Measurements from ENCODE around the gene TESMIN. TPM values are rescaled to one million over a fixed set of nuclear protein-coding genes. Genes with fewer than 3 reads are reported as not detected.

TESMIN gene
- total RNA-seq, 1 experiment from 2014 or later, result 45.2 TPM

DNA sequence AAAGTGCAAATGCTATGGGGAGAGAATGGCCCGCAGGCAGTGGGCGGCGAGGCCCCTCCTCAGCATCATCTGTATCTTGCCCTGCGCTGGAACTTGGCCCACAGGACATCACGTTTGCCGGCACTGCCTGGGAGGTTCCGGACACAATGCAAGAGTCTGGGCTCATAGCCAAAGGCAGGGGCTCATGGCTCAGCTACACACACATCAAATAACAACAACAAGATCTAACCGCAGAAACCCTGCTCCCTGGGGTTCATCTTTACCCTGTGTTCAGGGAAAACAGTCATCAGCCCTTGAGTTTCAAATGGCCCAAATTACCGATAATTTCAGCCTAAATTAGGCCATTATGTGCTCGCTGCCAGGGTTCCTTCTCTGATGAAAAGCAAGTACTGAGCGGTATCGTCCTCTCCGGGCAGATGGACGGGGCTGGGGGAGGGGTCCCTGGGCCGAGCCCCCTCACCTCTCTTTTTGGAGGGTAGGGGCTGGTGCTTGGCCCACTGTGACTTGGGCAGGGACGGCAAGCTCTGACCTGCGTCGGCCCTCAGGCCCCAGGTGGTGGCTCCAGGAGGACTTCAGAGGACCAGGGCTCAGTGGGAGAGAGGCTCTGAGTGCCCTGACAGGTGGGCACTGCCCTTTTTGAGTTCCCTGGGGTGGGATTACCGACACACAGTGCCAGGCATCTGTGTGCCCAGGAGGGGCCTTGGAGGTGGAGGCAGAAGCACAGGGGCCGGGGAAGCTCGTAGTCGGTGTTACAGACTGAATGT is 92.0 kb downstream of the TESMIN start:
- peaks cover 6 to 15% of the 10 kb centered on the region in 2 experiments for H3K9me3 Mint-ChIP-seq
- Histone ChIP-seq H3T11ph (ENCODE audit: low read length) (no peak overlapping the region), H2AFZ (ENCODE audit: low read length) (no peak overlapping the region), H4K8ac (replicated peaks; ENCODE audit: insufficient read length, low read depth, low read length) (no peak overlapping the region), H3K79me1 (ENCODE audit: insufficient read depth, low read depth, low read length, poor library complexity, severe bottlenecking) (no peaks in the 10 kb centered on the region), H3K9me3 (ENCODE audit: control insufficient read depth, low read depth, low read length) (no peaks in the 10 kb centered on the region), H3K9ac (ENCODE audit: extremely low read depth, insufficient read length, low read length) (no peak overlapping the region), H3K27me3 (ENCODE audit: insufficient read depth, low read length) (no peaks in the 10 kb centered on the region), H3K4ac (ENCODE audit: low read depth, low read length) (no peak overlapping the region), H3K23ac (ENCODE audit: insufficient read length, low read depth, low read length) (no peak overlapping the region), H4K91ac (ENCODE audit: insufficient read length, low read depth, low read length) (no peak overlapping the region), H4K5ac (ENCODE audit: insufficient read length, low read depth, low read length) (no peak overlapping the region), H3K4me1 (ENCODE audit: insufficient read depth, low read length) (no peaks in the 10 kb centered on the region), H3K27ac (ENCODE audit: insufficient read length, low read depth, low read length) (no peak overlapping the region), H4K20me1 (ENCODE audit: control insufficient read depth, insufficient read depth, insufficient read length) (no peaks in the 10 kb centered on the region), H2BK20ac (ENCODE audit: low read depth, low read length, poor library complexity, severe bottlenecking) (no peak overlapping the region), H2BK12ac (ENCODE audit: insufficient read length, low read depth, low read length) (no peak overlapping the region), H3K79me2 (ENCODE audit: insufficient read depth, low read length) (no peaks in the 10 kb centered on the region), H2AK5ac (ENCODE audit: insufficient read length, low read length) (no peak overlapping the region), H3K4me2 (ENCODE audit: insufficient read depth, insufficient read length, low read length) (no peak overlapping the region), H3K23me2 (ENCODE audit: insufficient read length, low read depth, low read length, poor library complexity, severe bottlenecking) (no peaks in the 10 kb centered on the region), H2BK15ac (ENCODE audit: low read depth, low read length) (no peak overlapping the region), H2BK120ac (ENCODE audit: low read depth, low read length, poor library complexity, severe bottlenecking) (no peak overlapping the region), H3K18ac (ENCODE audit: insufficient read length, low read depth, low read length) (no peak overlapping the region), H2BK5ac (ENCODE audit: insufficient read length, low read length) (no peak overlapping the region), H3K56ac (ENCODE audit: insufficient read length, low read depth, low read length) (no peak overlapping the region), H3K14ac (ENCODE audit: insufficient read depth, low read length) (no peak overlapping the region)
- no peak overlapping the region for H3K4me3 Mint-ChIP-seq
- no CpG with 5 or more reads among the region's 22 CpGs for WGBS (ENCODE audit: extremely low coverage, insufficient read length, low lambda C conversion rate)
- H3K27me3 Mint-ChIP-seq (ENCODE audit: low read depth), result peaks cover 4% of the 10 kb centered on the region
- H3K4me1 Mint-ChIP-seq, result no peaks in the 10 kb centered on the region
- TF ChIP-seq, protein P1, sequence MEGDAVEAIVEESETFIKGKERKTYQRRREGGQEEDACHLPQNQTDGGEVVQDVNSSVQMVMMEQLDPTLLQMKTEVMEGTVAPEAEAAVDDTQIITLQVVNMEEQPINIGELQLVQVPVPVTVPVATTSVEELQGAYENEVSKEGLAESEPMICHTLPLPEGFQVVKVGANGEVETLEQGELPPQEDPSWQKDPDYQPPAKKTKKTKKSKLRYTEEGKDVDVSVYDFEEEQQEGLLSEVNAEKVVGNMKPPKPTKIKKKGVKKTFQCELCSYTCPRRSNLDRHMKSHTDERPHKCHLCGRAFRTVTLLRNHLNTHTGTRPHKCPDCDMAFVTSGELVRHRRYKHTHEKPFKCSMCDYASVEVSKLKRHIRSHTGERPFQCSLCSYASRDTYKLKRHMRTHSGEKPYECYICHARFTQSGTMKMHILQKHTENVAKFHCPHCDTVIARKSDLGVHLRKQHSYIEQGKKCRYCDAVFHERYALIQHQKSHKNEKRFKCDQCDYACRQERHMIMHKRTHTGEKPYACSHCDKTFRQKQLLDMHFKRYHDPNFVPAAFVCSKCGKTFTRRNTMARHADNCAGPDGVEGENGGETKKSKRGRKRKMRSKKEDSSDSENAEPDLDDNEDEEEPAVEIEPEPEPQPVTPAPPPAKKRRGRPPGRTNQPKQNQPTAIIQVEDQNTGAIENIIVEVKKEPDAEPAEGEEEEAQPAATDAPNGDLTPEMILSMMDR (conservative IDR thresholded peaks at IDR 0.05), result no peak
- H3K27ac Mint-ChIP-seq, result no peak overlapping the region; a peak in 2 of 7 replicates
- peak; percentile 25 for DNase-seq
- H3K36me3 Mint-ChIP-seq (ENCODE audit: insufficient read depth in 1 of 3, low read depth in 3 of 3), result peaks cover 0 to 6% (median 0%) of the 10 kb centered on the region in 3 experiments; a peak in 1 of 7 replicates
